ENCODE data around the gene PITPNM3.

DNA sequence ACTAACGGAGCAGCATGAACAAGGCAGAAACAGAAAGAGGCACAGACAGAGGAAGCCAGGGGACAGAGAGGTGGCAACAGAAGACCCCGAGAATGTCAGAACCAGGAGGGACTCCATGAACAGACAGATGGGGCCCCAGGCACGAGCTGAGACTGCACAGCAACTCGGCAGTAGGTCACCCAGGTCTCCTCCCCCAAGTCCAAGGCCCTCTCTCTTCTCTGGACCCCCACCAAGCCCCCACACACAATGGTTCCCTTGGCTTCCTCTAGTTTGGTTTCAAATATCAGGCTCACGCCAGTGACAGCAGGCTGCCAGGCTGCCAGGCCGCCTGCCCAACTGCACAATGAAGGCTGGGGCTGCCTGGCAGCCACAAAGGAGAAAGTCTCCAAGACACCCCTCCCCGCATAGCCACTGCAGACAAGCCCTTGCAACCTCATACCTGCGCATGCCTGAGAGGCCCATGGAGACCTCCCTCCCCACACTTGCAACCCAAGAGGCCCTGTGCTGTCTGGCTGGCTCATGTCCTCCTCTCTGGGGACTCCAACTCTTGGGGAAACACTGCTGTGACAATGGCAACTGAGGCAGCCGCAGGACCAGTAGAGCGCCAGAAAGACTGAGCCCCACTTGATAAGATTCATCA is 57.3 kb downstream of the PITPNM3 start:
- TF ChIP-seq, protein P1, sequence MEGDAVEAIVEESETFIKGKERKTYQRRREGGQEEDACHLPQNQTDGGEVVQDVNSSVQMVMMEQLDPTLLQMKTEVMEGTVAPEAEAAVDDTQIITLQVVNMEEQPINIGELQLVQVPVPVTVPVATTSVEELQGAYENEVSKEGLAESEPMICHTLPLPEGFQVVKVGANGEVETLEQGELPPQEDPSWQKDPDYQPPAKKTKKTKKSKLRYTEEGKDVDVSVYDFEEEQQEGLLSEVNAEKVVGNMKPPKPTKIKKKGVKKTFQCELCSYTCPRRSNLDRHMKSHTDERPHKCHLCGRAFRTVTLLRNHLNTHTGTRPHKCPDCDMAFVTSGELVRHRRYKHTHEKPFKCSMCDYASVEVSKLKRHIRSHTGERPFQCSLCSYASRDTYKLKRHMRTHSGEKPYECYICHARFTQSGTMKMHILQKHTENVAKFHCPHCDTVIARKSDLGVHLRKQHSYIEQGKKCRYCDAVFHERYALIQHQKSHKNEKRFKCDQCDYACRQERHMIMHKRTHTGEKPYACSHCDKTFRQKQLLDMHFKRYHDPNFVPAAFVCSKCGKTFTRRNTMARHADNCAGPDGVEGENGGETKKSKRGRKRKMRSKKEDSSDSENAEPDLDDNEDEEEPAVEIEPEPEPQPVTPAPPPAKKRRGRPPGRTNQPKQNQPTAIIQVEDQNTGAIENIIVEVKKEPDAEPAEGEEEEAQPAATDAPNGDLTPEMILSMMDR (IDR thresholded peaks at IDR 0.05) = no peak
- no peak for TF ChIP-seq POLR2A (IDR thresholded peaks at IDR 0.05)

Measured in adrenal gland (tissue), 5 donors.